ENCODE data around the gene GRB10. TPM values are rescaled to one million over a fixed set of nuclear protein-coding genes. Genes with fewer than 3 reads are reported as not detected.

GRB10 gene
- total and polyA plus RNA-seq, 2 donors (not counting 3 experiments of a cell fraction or from before 2014, with no cell fraction given) = 43.7 to 240 TPM

DNA sequence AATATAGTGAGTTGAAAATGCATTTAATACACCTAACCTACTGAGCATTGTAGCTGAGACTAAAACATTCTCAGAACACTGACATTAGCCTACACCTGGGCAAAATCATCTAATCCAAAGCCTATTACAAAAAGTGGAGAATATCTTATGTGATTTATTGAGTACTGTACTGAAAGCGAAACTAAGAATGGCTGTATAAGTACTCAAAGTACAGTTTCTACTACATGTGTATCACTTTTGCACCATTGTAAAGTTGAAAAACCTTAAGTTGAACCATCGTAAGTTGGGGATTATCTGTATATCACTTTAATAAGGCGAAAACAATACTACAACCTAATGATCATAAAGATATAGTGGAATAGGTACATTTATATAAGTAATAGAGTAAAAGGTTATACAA lies 45.4 kb upstream of the GRB10 start:
- POLR2A ChIA-PET = no interaction called here
- FAIRE-seq = no peak

DNA sequence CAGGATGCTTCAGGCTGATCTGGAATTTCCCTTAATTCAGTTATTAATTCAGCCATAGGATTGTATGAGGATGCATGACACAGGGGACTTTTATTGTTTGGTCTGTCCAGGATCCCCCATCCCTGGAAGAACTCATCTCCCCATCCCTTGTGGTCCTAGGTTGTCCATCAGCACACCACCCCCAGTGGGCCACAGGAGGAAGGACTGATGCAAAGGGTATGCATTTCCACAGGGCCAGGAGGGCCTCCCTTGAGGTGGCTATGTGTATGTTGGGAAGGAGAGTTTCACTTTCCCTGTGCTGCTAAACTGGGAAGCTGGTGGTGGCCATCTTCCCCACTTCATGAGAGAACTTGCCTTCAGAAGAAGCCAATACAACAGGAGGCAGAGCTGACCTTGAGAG lies 44.6 kb upstream of the GRB10 start:
- FAIRE-seq (no peak), DNase-seq (ENCODE audit: low read depth, low spot score) (no peak)
- ChIA-PET CTCF (interaction anchor here (0.7 to 1.9 kb wide), 3 partner anchors 10 to 151 kb away, joined by 3 to 6 read pairs (median 5); no protein-coding TSS in a partner anchor), POLR2A (no interaction called here)
- Histone ChIP-seq H3K9ac (replicated peaks; ENCODE audit: extremely low read depth, insufficient read depth, low read length) (peak overlapping the region; percentile 19), H3K27ac (ENCODE audit: insufficient read depth, low read depth, low read length) (peak overlapping the region; percentile 99), H3K4me2 (ENCODE audit: insufficient read depth, low read length) (peak overlapping the region; percentile 31), H3K4me3 (replicated peaks in 1 of 3; ENCODE audit: insufficient read depth in 1 of 3, low read depth in 1 of 3, low read length in 3 of 3) (no peak overlapping the region), H3K4me1 (ENCODE audit: control insufficient read depth, extremely low read depth, insufficient read depth, low read length) (peaks cover 34% of the 10 kb centered on the region), H3K36me3 (ENCODE audit: control insufficient read depth in 2 of 2, extremely low read depth in 1 of 2, insufficient read depth in 2 of 2, low read length in 2 of 2) (no peaks in the 10 kb centered on the region), H3K9me1 (replicated peaks; ENCODE audit: control insufficient read depth, extremely low read depth, insufficient read depth, low read length) (no peaks in the 10 kb centered on the region), H3K79me2 (ENCODE audit: control insufficient read depth, insufficient read depth, low read length) (no peaks in the 10 kb centered on the region), H3K9me3 (replicated peaks; ENCODE audit: control insufficient read depth, insufficient read depth, low read length) (no peaks in the 10 kb centered on the region), H2AFZ (ENCODE audit: low read depth, low read length) (peak overlapping the region; percentile 60), H4K20me1 (replicated peaks; ENCODE audit: control insufficient read depth, extremely low read depth, insufficient read depth, low read length) (no peaks in the 10 kb centered on the region), H3K27me3 (ENCODE audit: control insufficient read depth in 2 of 2, insufficient read depth in 2 of 2, low read length in 2 of 2) (no peaks in the 10 kb centered on the region)
- TSS peak; percentile 89 for BruUV-seq (replicated peaks)
- dilution Hi-C loops (cut with MboI; ENCODE audit: extremely low pct_ligation_motif_present, low sequenced_read_pairs) (no loop called here), intact Hi-C loops (cut with micrococcal nuclease) (loop anchor here (1.0 to 5.0 kb wide), 4 partner anchors 34 to 312 kb away; no protein-coding TSS in a partner anchor)
- TF ChIP-seq POLR2AphosphoS5 (IDR thresholded peaks at IDR 0.05; ENCODE audit: insufficient read depth, low read depth, low read length) = no peak
- TF ChIP-seq, protein P1, sequence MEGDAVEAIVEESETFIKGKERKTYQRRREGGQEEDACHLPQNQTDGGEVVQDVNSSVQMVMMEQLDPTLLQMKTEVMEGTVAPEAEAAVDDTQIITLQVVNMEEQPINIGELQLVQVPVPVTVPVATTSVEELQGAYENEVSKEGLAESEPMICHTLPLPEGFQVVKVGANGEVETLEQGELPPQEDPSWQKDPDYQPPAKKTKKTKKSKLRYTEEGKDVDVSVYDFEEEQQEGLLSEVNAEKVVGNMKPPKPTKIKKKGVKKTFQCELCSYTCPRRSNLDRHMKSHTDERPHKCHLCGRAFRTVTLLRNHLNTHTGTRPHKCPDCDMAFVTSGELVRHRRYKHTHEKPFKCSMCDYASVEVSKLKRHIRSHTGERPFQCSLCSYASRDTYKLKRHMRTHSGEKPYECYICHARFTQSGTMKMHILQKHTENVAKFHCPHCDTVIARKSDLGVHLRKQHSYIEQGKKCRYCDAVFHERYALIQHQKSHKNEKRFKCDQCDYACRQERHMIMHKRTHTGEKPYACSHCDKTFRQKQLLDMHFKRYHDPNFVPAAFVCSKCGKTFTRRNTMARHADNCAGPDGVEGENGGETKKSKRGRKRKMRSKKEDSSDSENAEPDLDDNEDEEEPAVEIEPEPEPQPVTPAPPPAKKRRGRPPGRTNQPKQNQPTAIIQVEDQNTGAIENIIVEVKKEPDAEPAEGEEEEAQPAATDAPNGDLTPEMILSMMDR (IDR thresholded peaks at IDR 0.05; ENCODE audit: extremely low read depth in 1 of 2, insufficient read depth in 1 of 2, low read depth in 1 of 2, low read length in 2 of 2) = peak in 1 of 2 donors; percentile 11

More for the DNA sequence above, 45.4 kb upstream of the GRB10 start:
- dilution Hi-C loops (cut with MboI; ENCODE audit: extremely low pct_ligation_motif_present, low sequenced_read_pairs) (no loop called here), intact Hi-C loops (cut with micrococcal nuclease) (loop anchor here (5.0 kb wide), 1 partner anchor 101 kb away; no protein-coding TSS in a partner anchor)
- no peaks in the 10 kb centered on the region for H3K79me2 ChIP-seq (ENCODE audit: control insufficient read depth, insufficient read depth, low read length)
- peak overlapping the region; percentile 6 for H2AFZ ChIP-seq (ENCODE audit: low read depth, low read length)
- no peak overlapping the region for H3K4me2 ChIP-seq (ENCODE audit: insufficient read depth, low read length)
- no peaks in the 10 kb centered on the region for H3K27me3 ChIP-seq (ENCODE audit: control insufficient read depth in 2 of 2, insufficient read depth in 2 of 2, low read length in 2 of 2)
- no peak overlapping the region for H3K9ac ChIP-seq (replicated peaks; ENCODE audit: extremely low read depth, insufficient read depth, low read length)
- H3K4me3 ChIP-seq (replicated peaks in 1 of 3; ENCODE audit: insufficient read depth in 1 of 3, low read depth in 1 of 3, low read length in 3 of 3) = no peak overlapping the region
- H3K9me1 ChIP-seq (replicated peaks; ENCODE audit: control insufficient read depth, extremely low read depth, insufficient read depth, low read length) = no peaks in the 10 kb centered on the region
- DNase-seq (ENCODE audit: low read depth, low spot score) = no peak
- no peaks in the 10 kb centered on the region for H4K20me1 ChIP-seq (replicated peaks; ENCODE audit: control insufficient read depth, extremely low read depth, insufficient read depth, low read length)
- BruUV-seq (replicated peaks) = no TSS peak
- CTCF ChIA-PET = interaction anchor here (0.7 to 1.6 kb wide), 3 partner anchors 9 to 313 kb away, joined by 3 to 5 read pairs (median 3); no protein-coding TSS in a partner anchor
- H3K9me3 ChIP-seq (replicated peaks; ENCODE audit: control insufficient read depth, insufficient read depth, low read length) = no peaks in the 10 kb centered on the region
- peaks cover 34% of the 10 kb centered on the region for H3K4me1 ChIP-seq (ENCODE audit: control insufficient read depth, extremely low read depth, insufficient read depth, low read length)
- H3K36me3 ChIP-seq (ENCODE audit: control insufficient read depth in 2 of 2, extremely low read depth in 1 of 2, insufficient read depth in 2 of 2, low read length in 2 of 2) = no peaks in the 10 kb centered on the region
- H3K27ac ChIP-seq (ENCODE audit: insufficient read depth, low read depth, low read length) = peak overlapping the region; percentile 99
- TF ChIP-seq POLR2A (IDR thresholded peaks at IDR 0.05; ENCODE audit: low read depth, low read length) = no peak
- TF ChIP-seq, protein P2, sequence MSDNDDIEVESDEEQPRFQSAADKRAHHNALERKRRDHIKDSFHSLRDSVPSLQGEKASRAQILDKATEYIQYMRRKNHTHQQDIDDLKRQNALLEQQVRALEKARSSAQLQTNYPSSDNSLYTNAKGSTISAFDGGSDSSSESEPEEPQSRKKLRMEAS (IDR thresholded peaks at IDR 0.05; ENCODE audit: insufficient read depth, insufficient read length) = no peak

Measured in endothelial cell of umbilical vein (primary cell).